Loucy (cell line): ENCODE results near the gene PLA2G2E.

ENCODE experiments used
- H2AFZ ChIP-seq: fragments of 200-600 bp; sonication (generic); 2 replicates; pipeline ENCODE4 v1.6.0; 2016; ENCODE audit warnings: antibody characterized with exemption, mild to moderate bottlenecking, low read length, moderate library complexity
- H3F3A ChIP-seq: fragments of 200-600 bp; 2 replicates; pipeline ENCODE4 v1.6.0; 2016; ENCODE audit warnings: antibody characterized with exemption, low read depth, mild to moderate bottlenecking
- H3K27me3 ChIP-seq: fragments of 200-600 bp; sonication (generic); 2 replicates; pipeline ENCODE4 v1.6.1; 2014; ENCODE audit warnings: low read length, mild to moderate bottlenecking; ENCODE audit not compliant: insufficient read depth, poor library complexity, severe bottlenecking
- H3K36me3 ChIP-seq: fragments of 200-600 bp; sonication (generic); 2 replicates; pipeline ENCODE4 v1.6.1; 2016; ENCODE audit warnings: low read length; ENCODE audit not compliant: insufficient read depth
- H3K4me1 ChIP-seq: fragments of 200-600 bp; sonication (generic); 2 replicates; pipeline ENCODE4 v1.5.1; 2014; ENCODE audit warnings: low read length, mild to moderate bottlenecking; ENCODE audit not compliant: insufficient read depth, poor library complexity, severe bottlenecking
- H3K4me2 ChIP-seq: fragments of 200-600 bp; sonication (generic); 2 replicates; pipeline ENCODE4 v1.6.0; 2014; ENCODE audit warnings: antibody characterized with exemption, low read length, low read depth, mild to moderate bottlenecking; ENCODE audit not compliant: poor library complexity, severe bottlenecking
- H3K4me3 ChIP-seq: fragments of 200-600 bp; sonication (generic); 2 replicates; pipeline ENCODE4 v1.5.1; 2014; ENCODE audit warnings: low read length, mild to moderate bottlenecking, mixed read lengths; ENCODE audit not compliant: poor library complexity, severe bottlenecking
- H3K79me2 ChIP-seq: fragments of 200-600 bp; sonication (generic); 2 replicates; pipeline ENCODE4 v1.6.1; 2014; ENCODE audit warnings: low read length; ENCODE audit not compliant: insufficient read depth
- H3K9ac ChIP-seq: fragments of 200-600 bp; sonication (generic); 2 replicates; pipeline ENCODE4 v1.6.0; 2014; ENCODE audit warnings: mild to moderate bottlenecking, low read depth, low read length, moderate library complexity; ENCODE audit not compliant: poor library complexity, severe bottlenecking
- H3K9me2 ChIP-seq: fragments of 200-600 bp; sonication (generic); replicated peaks from 2 replicates; pipeline ENCODE4 v1.6.1; 2016; ENCODE audit warnings: low read depth, low read length, mixed read lengths
- H3K9me3 ChIP-seq: fragments of 200-600 bp; sonication (generic); 2 replicates; pipeline ENCODE4 v1.6.1; 2014; ENCODE audit warnings: mild to moderate bottlenecking, antibody characterized with exemption, low read length, low read depth; ENCODE audit not compliant: insufficient read depth
- H4K20me1 ChIP-seq: fragments of 200-600 bp; sonication (generic); 2 replicates; pipeline ENCODE4 v1.6.0; 2014; ENCODE audit warnings: antibody characterized with exemption, low read length, mild to moderate bottlenecking; ENCODE audit not compliant: insufficient read depth, poor library complexity, severe bottlenecking
- CTCF ChIP-seq: fragments of 200-600 bp; sonication (generic); conservative IDR thresholded peaks from 2 replicates; pipeline ENCODE4 v1.5.1; 2014; ENCODE audit warnings: mild to moderate bottlenecking, antibody characterized with exemption, low read length
- EZH2phosphoT487 ChIP-seq: fragments of 200-600 bp; IDR thresholded peaks from 2 replicates; pipeline ENCODE4 v1.6.1; 2018; ENCODE audit warnings: antibody characterized with exemption, mild to moderate bottlenecking, moderate library complexity, borderline replicate concordance

Gene PLA2G2E

DNA sequence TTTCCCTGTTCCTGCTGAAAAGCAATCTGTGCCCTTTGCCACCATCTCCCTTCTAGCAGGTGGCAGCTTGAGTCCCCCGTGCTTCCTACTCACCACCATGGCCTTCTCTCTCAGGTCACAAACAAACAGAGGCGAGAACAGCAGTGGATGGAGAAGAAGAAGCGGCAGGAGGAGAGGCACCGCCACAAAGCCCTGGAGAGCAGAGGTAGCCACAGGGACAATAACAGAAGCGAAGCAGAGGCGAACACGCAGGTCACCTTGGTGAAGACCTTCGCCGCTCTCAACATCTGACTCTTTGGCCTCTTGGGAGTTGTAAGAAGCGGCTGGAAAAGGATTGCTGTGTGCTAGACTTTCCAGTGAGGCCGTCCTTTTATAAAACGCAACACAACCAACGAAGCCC lies 16.0 kb downstream of the PLA2G2E start:
- no peaks in the 10 kb centered on the region for H4K20me1 ChIP-seq
- no peak overlapping the region for H3K4me3 ChIP-seq
- H3K79me2 ChIP-seq: no peaks in the 10 kb centered on the region
- H3K9me3 ChIP-seq: no peaks in the 10 kb centered on the region
- peaks cover 89% of the 10 kb centered on the region; the same call in 1 of the 2 replicates for H3K36me3 ChIP-seq
- no peak overlapping the region for H3K4me2 ChIP-seq
- H3K9me2 ChIP-seq: no peaks in the 10 kb centered on the region
- H2AFZ ChIP-seq: no peak overlapping the region
- no peak overlapping the region for H3K9ac ChIP-seq
- no peak for TF ChIP-seq CTCF
- no peak for TF ChIP-seq EZH2phosphoT487
- no peaks in the 10 kb centered on the region for H3F3A ChIP-seq
- no peaks in the 10 kb centered on the region for H3K4me1 ChIP-seq
- no peaks in the 10 kb centered on the region for H3K27me3 ChIP-seq

GRCh38 chr1:19903621-19904020 lies 19.8 kb downstream of the PLA2G2E start:
- H3F3A ChIP-seq: no peaks in the 10 kb centered on the region
- no peak for TF ChIP-seq EZH2phosphoT487
- TF ChIP-seq CTCF: no peak
- H3K9me2 ChIP-seq: no peaks in the 10 kb centered on the region
- H3K79me2 ChIP-seq: no peaks in the 10 kb centered on the region
- H4K20me1 ChIP-seq: no peaks in the 10 kb centered on the region
- H3K4me3 ChIP-seq: no peak overlapping the region
- no peak overlapping the region for H3K4me2 ChIP-seq
- peaks cover 77% of the 10 kb centered on the region; the same call in 1 of the 2 replicates for H3K36me3 ChIP-seq
- H3K4me1 ChIP-seq: no peaks in the 10 kb centered on the region
- no peaks in the 10 kb centered on the region for H3K27me3 ChIP-seq
- H3K9ac ChIP-seq: no peak overlapping the region
- no peaks in the 10 kb centered on the region for H3K9me3 ChIP-seq
- H2AFZ ChIP-seq: no peak overlapping the region

- H2AFZ ChIP-seq: no peak overlapping the region
- H3K4me2 ChIP-seq: no peak overlapping the region
- H3K79me2 ChIP-seq: no peaks in the 10 kb centered on the region
- H3K36me3 ChIP-seq: peaks cover 69% of the 10 kb centered on the region; the same call in 1 of the 2 replicates
- H3F3A ChIP-seq: no peaks in the 10 kb centered on the region
- no peaks in the 10 kb centered on the region for H4K20me1 ChIP-seq
- no peaks in the 10 kb centered on the region for H3K27me3 ChIP-seq
- H3K9me3 ChIP-seq: no peaks in the 10 kb centered on the region
- H3K4me3 ChIP-seq: no peak overlapping the region
- TF ChIP-seq CTCF: no peak
- TF ChIP-seq EZH2phosphoT487: no peak
- H3K9me2 ChIP-seq: no peaks in the 10 kb centered on the region
- H3K9ac ChIP-seq: no peak overlapping the region
- no peaks in the 10 kb centered on the region for H3K4me1 ChIP-seq
Observed at GRCh38 chr1:19901653-19902052, 21.8 kb downstream of the PLA2G2E start.
